GM18907 (cell line): Measurements from ENCODE around the gene KCNQ1OT1.

Experiments
- ATAC-seq: cut with Tn5 transposase; IDR thresholded peaks from one replicate; pipeline ENCODE4 v1.9.1; 2021; ENCODE audit warnings: mild to moderate bottlenecking, moderate library complexity; ENCODE audit not compliant: unreplicated experiment

The KCNQ1OT1 gene

DNA sequence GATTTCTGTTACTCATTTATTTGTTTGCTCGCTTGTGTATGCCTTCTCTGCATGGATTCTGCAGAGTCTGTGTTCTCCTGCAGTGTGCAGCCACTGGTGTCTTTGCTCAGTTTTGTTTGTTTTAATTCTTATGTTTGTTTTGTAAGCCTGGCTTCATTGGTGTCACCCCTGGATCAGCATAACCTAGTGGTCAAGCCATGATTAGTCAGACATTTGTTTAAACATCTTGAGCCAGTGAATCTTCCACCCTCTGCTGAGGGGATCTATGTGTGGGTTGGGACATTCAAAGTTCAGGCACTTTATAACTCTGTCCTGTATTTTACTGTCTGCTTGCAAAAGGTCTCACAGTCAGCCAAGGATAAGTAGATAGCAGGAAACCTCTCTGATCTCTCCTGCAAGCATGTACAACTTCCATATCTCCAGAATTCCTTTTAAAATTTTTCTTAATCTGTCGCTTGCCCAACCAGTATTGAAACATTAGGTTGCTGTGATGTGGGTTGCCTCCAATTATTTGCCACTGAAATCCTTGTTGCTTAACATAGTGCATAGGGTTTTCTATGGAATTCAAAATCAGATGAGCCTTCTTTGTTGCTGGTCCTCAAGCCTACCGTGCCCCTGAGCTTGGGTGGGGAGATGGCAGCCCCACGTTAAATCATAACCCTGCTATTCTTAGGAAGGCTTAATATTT, 86.8 kb downstream of the KCNQ1OT1 start:
- no peak for ATAC-seq

- no peak for ATAC-seq
Measured at GRCh38 chr11:2609345-2609744, 90.4 kb downstream of the KCNQ1OT1 start.

- no peak for ATAC-seq
Measured at GRCh38 chr11:2599561-2600189, 100.1 kb downstream of the KCNQ1OT1 start.

GRCh38 chr11:2595204-2595603, 104.6 kb downstream of the KCNQ1OT1 start:
- no peak for ATAC-seq

- no peak for ATAC-seq
Measured at GRCh38 chr11:2594267-2594666, 105.5 kb downstream of the KCNQ1OT1 start.

- ATAC-seq, result no peak
Measured at GRCh38 chr11:2593393-2593950, 106.3 kb downstream of the KCNQ1OT1 start.

DNA sequence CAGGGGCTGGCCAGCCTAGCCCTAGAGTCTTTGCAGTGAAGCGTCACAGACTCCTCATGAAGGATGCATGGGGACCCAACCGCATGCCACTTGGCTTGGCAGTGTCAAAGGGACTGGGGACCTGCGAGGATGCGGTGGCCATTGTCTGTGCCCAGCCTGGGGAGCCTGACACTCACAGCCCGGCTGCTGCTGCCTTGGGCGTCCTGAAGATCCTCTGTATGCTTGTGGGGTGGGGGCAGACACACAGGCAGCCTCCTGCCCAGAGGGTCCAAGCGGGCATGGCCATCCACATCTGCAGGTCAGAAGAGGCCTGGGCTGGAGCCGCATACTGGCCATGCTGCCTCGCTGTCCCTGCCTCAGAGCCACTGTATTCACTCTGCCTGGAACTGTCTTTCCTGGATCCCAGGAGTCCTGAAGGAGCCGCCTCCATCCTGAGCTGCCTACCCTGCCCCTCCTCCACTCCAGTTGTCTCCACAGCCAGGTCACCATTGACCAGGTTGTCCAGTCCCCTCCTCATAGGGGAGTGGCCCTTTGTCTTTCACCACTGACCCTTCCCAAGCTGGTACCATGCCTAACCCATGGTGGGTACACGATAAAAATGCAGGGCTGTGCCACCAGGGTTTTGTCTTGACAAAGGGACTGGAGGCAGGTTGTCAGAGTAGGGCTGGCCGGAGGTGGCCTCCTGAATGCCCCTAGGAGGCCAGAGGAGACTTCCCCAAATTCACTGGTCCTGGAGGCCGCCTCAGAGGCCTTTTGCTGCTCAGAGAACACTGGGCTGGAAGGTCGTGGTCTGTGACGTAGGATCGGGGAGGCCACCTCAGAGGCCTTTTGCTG, 107.0 kb downstream of the KCNQ1OT1 start:
- ATAC-seq, result no peak

DNA sequence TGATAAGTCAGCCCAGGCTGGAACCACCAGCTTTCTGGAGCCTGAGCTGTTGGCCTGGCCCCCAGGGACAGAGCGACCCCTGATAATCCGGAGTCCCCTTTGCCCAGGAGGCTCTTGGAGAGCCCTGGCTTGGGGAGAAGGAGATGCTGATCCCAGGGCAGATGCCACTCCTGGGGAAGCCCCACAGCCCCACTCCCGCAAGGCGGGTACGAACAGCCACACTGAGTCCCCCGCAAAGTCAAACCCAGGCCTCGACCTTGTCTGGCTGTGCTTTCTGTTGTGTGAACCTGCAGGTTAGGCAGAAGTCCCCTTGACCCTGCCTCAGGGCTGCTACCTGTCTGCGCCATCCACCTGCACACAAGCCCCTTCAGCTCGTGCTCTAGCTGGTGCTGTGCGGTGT, 108.0 kb downstream of the KCNQ1OT1 start:
- no peak for ATAC-seq

DNA sequence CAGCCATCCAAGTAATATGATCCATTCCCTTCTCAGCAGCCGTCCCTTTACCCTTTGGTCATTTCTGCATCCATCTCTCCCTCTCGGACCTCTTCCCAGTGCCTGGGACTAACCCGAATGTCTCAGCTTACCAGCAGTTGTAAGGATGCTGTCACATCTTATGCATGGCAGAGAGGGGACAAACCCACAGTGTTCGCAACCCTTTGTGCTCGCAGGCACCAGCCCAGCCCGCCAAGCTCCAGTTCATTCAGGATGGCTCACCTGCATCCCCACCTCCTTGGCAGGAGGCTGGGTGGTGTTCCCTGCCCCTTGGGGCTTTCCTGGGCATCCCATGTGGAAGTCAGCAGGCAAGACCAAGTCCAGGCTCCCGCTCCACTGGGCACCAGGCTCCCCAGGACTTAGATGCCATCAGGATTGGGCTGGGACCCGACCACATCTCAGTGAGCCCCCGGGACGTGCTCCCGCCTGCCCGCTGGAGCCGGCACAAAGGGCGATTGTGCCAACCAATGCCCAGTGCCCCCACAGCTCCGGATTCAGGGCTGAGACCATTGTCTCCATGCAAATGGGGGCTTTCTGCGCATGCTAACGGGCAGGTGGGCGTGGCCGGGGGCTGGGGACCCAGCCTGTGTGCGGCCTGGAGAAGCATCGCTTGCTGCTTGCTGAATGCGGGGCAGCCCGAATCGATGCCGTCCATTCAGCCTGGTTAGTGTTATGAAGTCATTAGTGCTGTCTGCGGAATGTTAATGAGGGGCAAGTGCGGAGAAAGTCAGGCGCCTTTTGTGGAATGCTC, 108.6 kb downstream of the KCNQ1OT1 start:
- ATAC-seq, result no peak

- no peak for ATAC-seq
Measured at GRCh38 chr11:2590131-2590964, 109.4 kb downstream of the KCNQ1OT1 start.

- ATAC-seq, result no peak
Measured at GRCh38 chr11:2589538-2589934, 110.3 kb downstream of the KCNQ1OT1 start.

GRCh38 chr11:2588809-2589537, 110.8 kb downstream of the KCNQ1OT1 start:
- no peak for ATAC-seq

DNA sequence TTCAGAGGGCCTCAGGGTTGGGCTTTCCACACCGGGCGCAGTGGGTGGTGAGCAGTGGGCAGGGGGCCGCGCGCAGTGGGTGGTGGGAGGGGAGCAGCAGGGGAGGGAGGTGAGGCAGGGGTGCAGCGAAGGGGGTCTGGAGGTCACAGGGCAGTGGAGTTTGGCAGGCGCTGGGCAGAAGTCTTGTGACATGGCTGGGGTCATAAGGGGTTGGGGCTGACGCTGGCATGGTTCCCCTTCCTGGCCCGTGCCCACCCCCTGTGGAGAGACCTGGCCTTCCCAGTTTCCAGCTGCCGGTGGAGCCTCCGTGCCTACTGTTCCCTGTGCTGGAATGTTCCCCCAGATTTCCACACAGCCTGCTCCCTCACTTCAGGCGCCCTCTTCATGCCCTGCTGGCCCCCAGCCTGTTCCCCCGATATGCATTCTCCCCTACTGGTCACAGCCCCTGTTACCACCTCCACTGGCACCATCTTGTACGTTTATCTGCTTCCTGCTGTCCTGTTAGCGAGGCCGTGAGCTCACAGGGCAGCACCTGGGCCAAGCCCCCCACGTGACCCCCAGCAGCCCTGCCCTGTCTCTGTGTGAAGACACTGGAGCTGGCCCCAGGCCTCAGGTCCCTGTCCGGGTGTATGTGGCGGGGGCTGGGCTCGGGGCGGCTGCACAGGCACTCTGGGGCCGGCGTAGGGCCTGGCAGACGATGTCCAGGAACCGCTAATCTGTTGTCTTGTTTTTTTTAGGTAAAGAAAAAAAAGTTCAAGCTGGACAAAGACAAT, 111.6 kb downstream of the KCNQ1OT1 start:
- no peak for ATAC-seq

DNA sequence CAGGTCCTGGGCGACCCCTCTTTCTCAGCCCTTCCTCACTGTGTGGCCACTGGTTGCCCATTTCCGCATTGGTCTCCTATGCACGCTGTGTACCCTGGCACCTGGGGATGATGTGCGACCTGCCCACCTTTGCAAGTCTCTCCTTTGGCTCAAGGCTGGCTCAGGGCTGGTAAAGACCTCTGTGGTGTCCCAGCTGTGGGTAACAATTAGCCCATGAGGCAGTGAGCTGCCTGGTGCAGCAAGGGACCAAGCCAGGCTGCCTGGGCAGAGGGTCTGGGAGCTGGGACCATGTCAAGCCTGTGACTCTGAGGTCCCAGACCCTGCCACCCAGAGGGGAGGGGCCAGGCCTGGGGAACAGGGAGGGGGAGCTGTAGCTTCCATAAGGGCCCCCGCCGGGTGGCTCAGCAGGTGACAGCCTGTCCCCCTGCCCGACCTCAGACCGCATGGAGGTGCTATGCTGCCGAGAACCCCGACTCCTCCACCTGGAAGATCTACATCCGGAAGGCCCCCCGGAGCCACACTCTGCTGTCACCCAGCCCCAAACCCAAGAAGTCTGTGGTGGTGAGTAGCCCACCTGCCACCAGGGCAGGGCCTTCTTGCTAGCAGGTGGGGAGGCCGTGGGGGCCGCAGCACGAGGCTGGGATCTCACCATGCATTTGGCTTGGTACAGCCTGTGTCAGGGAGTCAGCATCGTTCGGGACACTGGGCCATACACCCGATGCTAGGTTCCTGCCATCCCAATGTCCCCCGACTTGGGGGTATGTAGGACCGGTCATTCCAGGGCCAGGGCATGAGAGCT, 112.5 kb downstream of the KCNQ1OT1 start:
- ATAC-seq, result no peak

DNA sequence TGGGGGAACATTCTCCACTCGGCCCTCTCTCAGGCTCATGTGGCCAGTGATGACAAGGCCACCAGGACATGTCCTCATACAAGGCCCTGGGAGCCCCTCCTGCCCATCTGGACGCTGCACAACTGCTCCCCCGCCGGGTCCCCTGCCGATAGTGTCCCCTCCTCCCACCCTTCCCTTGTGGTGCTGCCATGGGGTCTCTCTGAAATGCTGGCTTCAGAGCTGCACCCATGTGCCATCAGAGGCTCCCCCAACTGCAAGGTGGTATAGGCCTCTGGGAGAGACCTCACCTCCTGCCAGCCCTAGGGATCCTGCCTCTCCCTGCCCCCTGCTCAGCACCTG, 113.0 kb downstream of the KCNQ1OT1 start:
- ATAC-seq, result no peak

GRCh38 chr11:2586087-2586792, 113.6 kb downstream of the KCNQ1OT1 start:
- ATAC-seq, result no peak

DNA sequence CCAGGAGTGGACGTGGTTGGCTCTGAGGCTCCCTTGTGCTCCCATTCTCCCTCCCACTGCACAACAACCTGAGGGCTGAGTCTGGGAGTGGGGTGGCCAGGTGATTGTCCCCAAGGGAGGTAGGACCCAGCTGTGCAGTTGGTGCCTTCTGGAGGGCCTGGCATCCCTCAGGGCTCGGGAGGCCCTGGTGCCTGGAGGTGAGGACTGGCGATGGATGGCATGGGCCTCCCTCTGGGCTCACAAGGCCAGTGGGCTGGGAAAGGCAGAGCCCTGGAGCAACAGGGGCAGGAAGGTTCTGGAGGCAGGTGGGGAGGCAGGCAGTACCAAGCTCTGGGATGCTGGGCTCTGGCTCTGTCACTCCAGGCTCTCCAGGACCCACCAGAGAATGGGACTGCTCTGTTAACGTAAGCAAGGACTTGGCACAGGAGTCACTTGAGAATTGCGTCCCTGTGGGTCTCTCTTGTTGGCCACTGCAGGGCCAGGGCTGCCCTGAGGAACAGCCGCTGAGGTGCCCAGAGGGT, 114.2 kb downstream of the KCNQ1OT1 start:
- ATAC-seq, result no peak
